ENCODE data around the gene MAMDC4.

Gene MAMDC4

GRCh38 chr9:136857166-136857565, 5.0 kb downstream of the MAMDC4 start:
- no peak overlapping the region for H2BK12ac ChIP-seq (ENCODE audit: low read length)
- DNase-seq (ENCODE audit: low spot score), result no peak
- H3K23ac ChIP-seq (ENCODE audit: low read depth, low read length, poor library complexity), result no peak overlapping the region
- no peak overlapping the region for H2BK15ac ChIP-seq (ENCODE audit: low read length)
- H3K4me1 ChIP-seq (ENCODE audit: control insufficient read depth in 2 of 2, insufficient read depth in 1 of 2, low read depth in 1 of 2, low read length in 2 of 2), result no peaks in the 10 kb centered on the region
- H3K9me3 ChIP-seq (replicated peaks in 1 of 2; ENCODE audit: control insufficient read depth in 2 of 2, insufficient read depth in 1 of 2, low read depth in 1 of 2, low read length in 2 of 2), result no peaks in the 10 kb centered on the region
- no peak overlapping the region for H4K8ac ChIP-seq (ENCODE audit: low read depth, low read length)
- no peak overlapping the region for H2BK120ac ChIP-seq (ENCODE audit: low read depth, low read length)
- H3K14ac ChIP-seq (ENCODE audit: low read length), result peak overlapping the region; percentile 17
- peaks cover 16% of the 10 kb centered on the region for H3K79me1 ChIP-seq (ENCODE audit: low read depth, low read length)
- H2AFZ ChIP-seq (ENCODE audit: low read length), result no peak overlapping the region
- no peak overlapping the region for H3K27ac ChIP-seq (replicated peaks; ENCODE audit: low read length)
- no peak overlapping the region for H2AK5ac ChIP-seq (ENCODE audit: low read depth, low read length)
- no peak overlapping the region for H3K4me2 ChIP-seq (ENCODE audit: insufficient read depth, low read length, poor library complexity, severe bottlenecking)
- no peak overlapping the region for H3K4me3 ChIP-seq (ENCODE audit: low read length in 2 of 2)
- H3K36me3 ChIP-seq (replicated peaks in 1 of 2; ENCODE audit: control insufficient read depth in 2 of 2, insufficient read depth in 2 of 2, low read length in 2 of 2), result peaks cover 18 to 38% of the 10 kb centered on the region in 2 donors
- WGBS, 2 donors (ENCODE audit: extremely low coverage in 2 of 2, insufficient read length in 2 of 2, insufficient replicate concordance in 1 of 2), result no CpG with 5 or more reads among the region's 19 CpGs
- H4K91ac ChIP-seq (ENCODE audit: low read depth, low read length, poor library complexity), result no peak overlapping the region
- H3K4ac ChIP-seq (ENCODE audit: low read length), result no peak overlapping the region
- H2BK5ac ChIP-seq (ENCODE audit: low read length), result no peak overlapping the region
- H3K9ac ChIP-seq (ENCODE audit: low read depth, low read length, poor library complexity), result peak overlapping the region; percentile 72
- no peaks in the 10 kb centered on the region for H3K27me3 ChIP-seq (ENCODE audit: control insufficient read depth in 3 of 3, insufficient read depth in 3 of 3, low read depth in 1 of 3, low read length in 3 of 3)
- no peak overlapping the region for H3K18ac ChIP-seq (ENCODE audit: low read length)

DNA sequence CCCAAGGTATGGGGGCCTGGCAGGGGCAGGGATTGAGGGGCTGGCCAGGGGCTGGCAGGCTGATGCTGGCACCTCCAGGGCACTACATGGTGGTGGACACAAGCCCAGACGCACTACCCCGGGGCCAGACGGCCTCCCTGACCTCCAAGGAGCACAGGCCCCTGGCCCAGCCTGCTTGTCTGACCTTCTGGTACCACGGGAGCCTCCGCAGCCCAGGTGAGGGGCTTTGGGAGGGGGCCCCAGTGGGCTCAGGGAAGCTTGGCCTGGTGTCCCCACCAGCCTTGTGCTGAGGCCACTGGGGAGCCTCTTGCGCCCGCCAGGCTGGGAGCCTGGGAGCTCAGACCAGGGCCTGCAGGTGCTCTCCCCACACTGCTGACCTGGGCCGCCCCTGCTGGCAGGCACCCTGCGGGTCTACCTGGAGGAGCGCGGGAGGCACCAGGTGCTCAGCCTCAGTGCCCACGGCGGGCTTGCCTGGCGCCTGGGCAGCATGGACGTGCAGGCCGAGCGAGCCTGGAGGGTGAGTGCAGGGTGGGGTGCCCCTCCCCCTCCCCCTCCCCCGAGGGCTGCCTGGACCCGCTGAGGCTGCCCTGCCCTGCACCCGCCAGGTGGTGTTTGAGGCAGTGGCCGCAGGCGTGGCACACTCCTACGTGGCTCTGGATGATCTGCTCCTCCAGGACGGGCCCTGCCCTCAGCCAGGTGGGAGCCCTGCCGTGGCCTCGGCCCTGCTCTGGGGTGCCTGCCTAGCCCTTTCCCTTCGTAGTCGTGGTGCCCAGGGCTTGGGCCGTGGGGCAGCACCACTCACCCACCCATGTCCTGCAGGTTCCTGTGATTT, 5.7 kb downstream of the MAMDC4 start:
- H3K4ac ChIP-seq (ENCODE audit: low read length), result no peak overlapping the region
- H3K4me2 ChIP-seq (ENCODE audit: insufficient read depth, low read length, poor library complexity, severe bottlenecking), result no peak overlapping the region
- H4K91ac ChIP-seq (ENCODE audit: low read depth, low read length, poor library complexity), result peak overlapping the region; percentile 79
- peak overlapping the region; percentile 48 for H4K8ac ChIP-seq (ENCODE audit: low read depth, low read length)
- H2BK5ac ChIP-seq (ENCODE audit: low read length), result peak overlapping the region; percentile 93
- no peak overlapping the region for H2BK12ac ChIP-seq (ENCODE audit: low read length)
- no peak overlapping the region for H3K4me3 ChIP-seq (ENCODE audit: low read length in 2 of 2)
- peaks cover 19% of the 10 kb centered on the region for H3K79me1 ChIP-seq (ENCODE audit: low read depth, low read length)
- no peak overlapping the region for H2BK15ac ChIP-seq (ENCODE audit: low read length)
- no peaks in the 10 kb centered on the region for H3K4me1 ChIP-seq (ENCODE audit: control insufficient read depth in 2 of 2, insufficient read depth in 1 of 2, low read depth in 1 of 2, low read length in 2 of 2)
- no peak overlapping the region for H3K14ac ChIP-seq (ENCODE audit: low read length)
- DNase-seq (ENCODE audit: low spot score), result no peak
- no peak overlapping the region for H3K9ac ChIP-seq (ENCODE audit: low read depth, low read length, poor library complexity)
- H3K23ac ChIP-seq (ENCODE audit: low read depth, low read length, poor library complexity), result peak overlapping the region; percentile 96
- H3K27me3 ChIP-seq (ENCODE audit: control insufficient read depth in 3 of 3, insufficient read depth in 3 of 3, low read depth in 1 of 3, low read length in 3 of 3), result no peaks in the 10 kb centered on the region
- peaks cover 24 to 41% of the 10 kb centered on the region in 2 donors for H3K36me3 ChIP-seq (replicated peaks in 1 of 2; ENCODE audit: control insufficient read depth in 2 of 2, insufficient read depth in 2 of 2, low read length in 2 of 2)
- H3K27ac ChIP-seq (replicated peaks; ENCODE audit: low read length), result no peak overlapping the region
- WGBS, 2 donors (ENCODE audit: extremely low coverage in 2 of 2, insufficient read length in 2 of 2, insufficient replicate concordance in 1 of 2), result no CpG with 5 or more reads among the region's 29 CpGs
- H2AFZ ChIP-seq (ENCODE audit: low read length), result no peak overlapping the region
- no peak overlapping the region for H3K18ac ChIP-seq (ENCODE audit: low read length)
- no peaks in the 10 kb centered on the region for H3K9me3 ChIP-seq (replicated peaks in 1 of 2; ENCODE audit: control insufficient read depth in 2 of 2, insufficient read depth in 1 of 2, low read depth in 1 of 2, low read length in 2 of 2)
- no peak overlapping the region for H2BK120ac ChIP-seq (ENCODE audit: low read depth, low read length)
- no peak overlapping the region for H2AK5ac ChIP-seq (ENCODE audit: low read depth, low read length)

DNA sequence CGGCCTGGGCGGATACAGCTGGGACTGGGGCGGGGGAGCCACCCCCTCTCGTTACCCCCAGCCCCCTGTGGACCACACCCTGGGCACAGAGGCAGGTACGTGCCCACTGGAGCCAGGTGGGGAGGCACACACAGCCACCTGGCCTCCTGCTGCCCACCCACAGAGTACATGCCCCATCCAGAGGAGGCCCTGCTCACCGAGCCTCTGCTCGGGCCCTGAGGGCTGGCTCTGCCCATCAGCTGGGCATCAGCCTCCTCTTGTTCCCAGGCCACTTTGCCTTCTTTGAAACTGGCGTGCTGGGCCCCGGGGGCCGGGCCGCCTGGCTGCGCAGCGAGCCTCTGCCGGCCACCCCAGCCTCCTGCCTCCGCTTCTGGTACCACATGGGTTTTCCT, 6.3 kb downstream of the MAMDC4 start:
- Histone ChIP-seq H3K23ac (ENCODE audit: low read depth, low read length, poor library complexity) (peak overlapping the region; percentile 20), H2AK5ac (ENCODE audit: low read depth, low read length) (no peak overlapping the region), H3K18ac (ENCODE audit: low read length) (no peak overlapping the region), H3K4me3 (ENCODE audit: low read length in 2 of 2) (no peak overlapping the region), H2BK15ac (ENCODE audit: low read length) (no peak overlapping the region), H3K27me3 (ENCODE audit: control insufficient read depth in 3 of 3, insufficient read depth in 3 of 3, low read depth in 1 of 3, low read length in 3 of 3) (no peaks in the 10 kb centered on the region), H3K79me1 (ENCODE audit: low read depth, low read length) (peaks cover 24% of the 10 kb centered on the region), H2BK12ac (ENCODE audit: low read length) (no peak overlapping the region), H3K36me3 (replicated peaks in 1 of 2; ENCODE audit: control insufficient read depth in 2 of 2, insufficient read depth in 2 of 2, low read length in 2 of 2) (peaks cover 31 to 47% of the 10 kb centered on the region in 2 donors), H2AFZ (ENCODE audit: low read length) (no peak overlapping the region), H3K9me3 (replicated peaks in 1 of 2; ENCODE audit: control insufficient read depth in 2 of 2, insufficient read depth in 1 of 2, low read depth in 1 of 2, low read length in 2 of 2) (no peaks in the 10 kb centered on the region), H2BK5ac (ENCODE audit: low read length) (peak overlapping the region; percentile 93), H3K4me1 (ENCODE audit: control insufficient read depth in 2 of 2, insufficient read depth in 1 of 2, low read depth in 1 of 2, low read length in 2 of 2) (no peaks in the 10 kb centered on the region), H4K91ac (ENCODE audit: low read depth, low read length, poor library complexity) (no peak overlapping the region), H4K8ac (ENCODE audit: low read depth, low read length) (no peak overlapping the region), H3K9ac (ENCODE audit: low read depth, low read length, poor library complexity) (no peak overlapping the region), H3K4me2 (ENCODE audit: insufficient read depth, low read length, poor library complexity, severe bottlenecking) (no peak overlapping the region), H3K4ac (ENCODE audit: low read length) (no peak overlapping the region), H3K27ac (replicated peaks; ENCODE audit: low read length) (no peak overlapping the region), H3K14ac (ENCODE audit: low read length) (no peak overlapping the region), H2BK120ac (ENCODE audit: low read depth, low read length) (no peak overlapping the region)
- WGBS, 2 donors (ENCODE audit: extremely low coverage in 2 of 2, insufficient read length in 2 of 2, insufficient replicate concordance in 1 of 2), result no CpG with 5 or more reads among the region's 15 CpGs
- DNase-seq (ENCODE audit: low spot score), result no peak

DNA sequence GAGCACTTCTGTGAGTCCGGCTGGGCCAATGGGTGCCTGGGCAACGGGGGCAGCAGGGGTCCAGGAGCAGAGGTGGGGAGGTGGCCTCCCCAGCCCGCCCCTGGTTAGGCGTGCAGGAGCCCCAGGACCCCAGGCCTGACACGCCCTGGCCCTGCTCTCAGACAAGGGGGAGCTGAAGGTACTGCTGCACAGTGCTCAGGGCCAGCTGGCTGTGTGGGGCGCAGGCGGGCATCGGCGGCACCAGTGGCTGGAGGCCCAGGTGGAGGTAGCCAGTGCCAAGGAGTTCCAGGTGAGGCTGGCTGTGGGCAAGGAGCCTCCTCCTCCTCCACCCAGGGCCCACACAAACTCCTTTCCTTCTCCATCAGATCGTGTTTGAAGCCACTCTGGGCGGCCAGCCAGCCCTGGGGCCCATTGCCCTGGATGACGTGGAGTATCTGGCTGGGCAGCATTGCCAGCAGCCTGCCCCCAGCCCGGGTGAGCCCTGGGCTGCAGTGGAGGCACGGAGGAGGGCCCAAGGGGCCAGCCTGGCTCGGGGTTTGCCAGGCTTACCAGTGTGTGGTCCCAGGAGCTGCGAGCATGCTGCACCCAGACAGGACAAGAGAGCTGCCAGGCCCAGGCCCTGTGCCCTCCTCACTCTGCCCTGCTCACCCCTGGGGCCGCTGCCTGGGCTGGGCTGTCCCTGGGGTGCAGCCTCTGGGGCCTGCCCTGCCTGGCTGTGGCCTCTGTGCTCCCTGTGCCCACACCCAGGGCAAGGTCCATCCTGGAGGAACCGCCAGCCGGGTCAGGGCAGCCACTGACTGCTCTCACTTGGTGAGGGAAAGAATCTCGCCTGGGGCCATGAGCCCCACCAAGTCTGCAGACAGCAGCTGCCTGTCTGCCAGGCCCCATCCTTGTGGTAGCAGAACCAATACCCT, 7.0 kb downstream of the MAMDC4 start:
- H3K27ac ChIP-seq (replicated peaks; ENCODE audit: low read length), result no peak overlapping the region
- H2AFZ ChIP-seq (ENCODE audit: low read length), result no peak overlapping the region
- no peak overlapping the region for H4K91ac ChIP-seq (ENCODE audit: low read depth, low read length, poor library complexity)
- H2BK12ac ChIP-seq (ENCODE audit: low read length), result no peak overlapping the region
- no peak overlapping the region for H3K4me2 ChIP-seq (ENCODE audit: insufficient read depth, low read length, poor library complexity, severe bottlenecking)
- H3K27me3 ChIP-seq (ENCODE audit: control insufficient read depth in 3 of 3, insufficient read depth in 3 of 3, low read depth in 1 of 3, low read length in 3 of 3), result no peaks in the 10 kb centered on the region
- H3K4ac ChIP-seq (ENCODE audit: low read length), result no peak overlapping the region
- H3K79me1 ChIP-seq (ENCODE audit: low read depth, low read length), result peaks cover 26% of the 10 kb centered on the region
- H3K14ac ChIP-seq (ENCODE audit: low read length), result peak overlapping the region; percentile 82
- no peak overlapping the region for H2BK120ac ChIP-seq (ENCODE audit: low read depth, low read length)
- H3K36me3 ChIP-seq (replicated peaks in 1 of 2; ENCODE audit: control insufficient read depth in 2 of 2, insufficient read depth in 2 of 2, low read length in 2 of 2), result peaks cover 36 to 54% of the 10 kb centered on the region in 2 donors
- no peaks in the 10 kb centered on the region for H3K4me1 ChIP-seq (ENCODE audit: control insufficient read depth in 2 of 2, insufficient read depth in 1 of 2, low read depth in 1 of 2, low read length in 2 of 2)
- H4K8ac ChIP-seq (ENCODE audit: low read depth, low read length), result no peak overlapping the region
- H3K18ac ChIP-seq (ENCODE audit: low read length), result no peak overlapping the region
- no peaks in the 10 kb centered on the region for H3K9me3 ChIP-seq (replicated peaks in 1 of 2; ENCODE audit: control insufficient read depth in 2 of 2, insufficient read depth in 1 of 2, low read depth in 1 of 2, low read length in 2 of 2)
- no peak overlapping the region for H2BK15ac ChIP-seq (ENCODE audit: low read length)
- no CpG with 5 or more reads among the region's 20 CpGs for WGBS, 2 donors (ENCODE audit: extremely low coverage in 2 of 2, insufficient read length in 2 of 2, insufficient replicate concordance in 1 of 2)
- peak overlapping the region; percentile 93 for H2BK5ac ChIP-seq (ENCODE audit: low read length)
- H2AK5ac ChIP-seq (ENCODE audit: low read depth, low read length), result no peak overlapping the region
- no peak overlapping the region for H3K9ac ChIP-seq (ENCODE audit: low read depth, low read length, poor library complexity)
- peak overlapping the region; percentile 80 for H3K23ac ChIP-seq (ENCODE audit: low read depth, low read length, poor library complexity)
- no peak overlapping the region for H3K4me3 ChIP-seq (ENCODE audit: low read length in 2 of 2)
- DNase-seq (ENCODE audit: low spot score), result no peak
